Measurements from ENCODE around the gene NMD3. TPM values are rescaled to one million over a fixed set of nuclear protein-coding genes. Genes with fewer than 3 reads are reported as not detected.
A peak's percentile ranks its signal among the peaks of the same experiment; 100 is the strongest.

The NMD3 gene
- total RNA-seq, 1 donor from 2014 or later: 60.9 TPM

DNA sequence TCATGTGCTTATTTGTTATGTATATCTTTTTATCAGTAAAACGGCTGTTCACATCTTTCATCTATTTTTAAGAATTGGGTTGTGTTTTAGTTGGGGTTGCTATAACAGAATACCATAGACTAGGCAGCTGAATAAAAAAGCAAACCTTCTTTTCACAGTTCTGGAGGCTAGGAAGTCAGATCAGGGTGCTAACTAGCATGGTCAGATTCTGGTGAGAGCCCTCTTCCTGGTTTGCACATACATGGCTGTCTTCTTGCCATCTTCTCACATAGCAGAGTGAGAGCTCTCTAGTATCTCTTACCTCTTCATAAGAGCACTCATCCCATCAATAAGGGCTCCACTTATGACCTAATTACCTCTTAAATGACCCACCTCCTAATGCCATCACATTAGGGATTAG is 33.8 kb downstream of the NMD3 start:
- peaks cover 8% of the 10 kb centered on the region for H3K9me3 Mint-ChIP-seq (ENCODE audit: unreplicated experiment)
- peaks cover 3% of the 10 kb centered on the region for H3K4me1 Mint-ChIP-seq (ENCODE audit: unreplicated experiment)
- no peak overlapping the region for H3K4me3 Mint-ChIP-seq (ENCODE audit: unreplicated experiment)
- DNase-seq (ENCODE audit: extremely low spot score, unreplicated experiment): no peak
- TF ChIP-seq, protein P1, sequence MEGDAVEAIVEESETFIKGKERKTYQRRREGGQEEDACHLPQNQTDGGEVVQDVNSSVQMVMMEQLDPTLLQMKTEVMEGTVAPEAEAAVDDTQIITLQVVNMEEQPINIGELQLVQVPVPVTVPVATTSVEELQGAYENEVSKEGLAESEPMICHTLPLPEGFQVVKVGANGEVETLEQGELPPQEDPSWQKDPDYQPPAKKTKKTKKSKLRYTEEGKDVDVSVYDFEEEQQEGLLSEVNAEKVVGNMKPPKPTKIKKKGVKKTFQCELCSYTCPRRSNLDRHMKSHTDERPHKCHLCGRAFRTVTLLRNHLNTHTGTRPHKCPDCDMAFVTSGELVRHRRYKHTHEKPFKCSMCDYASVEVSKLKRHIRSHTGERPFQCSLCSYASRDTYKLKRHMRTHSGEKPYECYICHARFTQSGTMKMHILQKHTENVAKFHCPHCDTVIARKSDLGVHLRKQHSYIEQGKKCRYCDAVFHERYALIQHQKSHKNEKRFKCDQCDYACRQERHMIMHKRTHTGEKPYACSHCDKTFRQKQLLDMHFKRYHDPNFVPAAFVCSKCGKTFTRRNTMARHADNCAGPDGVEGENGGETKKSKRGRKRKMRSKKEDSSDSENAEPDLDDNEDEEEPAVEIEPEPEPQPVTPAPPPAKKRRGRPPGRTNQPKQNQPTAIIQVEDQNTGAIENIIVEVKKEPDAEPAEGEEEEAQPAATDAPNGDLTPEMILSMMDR (IDR thresholded peaks at IDR 0.05): no peak
- no peaks in the 10 kb centered on the region for H3K27me3 Mint-ChIP-seq (ENCODE audit: unreplicated experiment)
- H3K27ac Mint-ChIP-seq (ENCODE audit: unreplicated experiment): no peak overlapping the region
- peaks cover 72% of the 10 kb centered on the region for H3K36me3 Mint-ChIP-seq (ENCODE audit: unreplicated experiment)

- H3K4me1 Mint-ChIP-seq (ENCODE audit: unreplicated experiment): peaks cover 19% of the 10 kb centered on the region
- H3K4me3 Mint-ChIP-seq (ENCODE audit: unreplicated experiment): no peak overlapping the region
- H3K9me3 Mint-ChIP-seq (ENCODE audit: unreplicated experiment): peaks cover 32% of the 10 kb centered on the region
- TF ChIP-seq, protein P1 (IDR thresholded peaks at IDR 0.05): no peak
- DNase-seq (ENCODE audit: extremely low spot score, unreplicated experiment): no peak
- peaks cover 56% of the 10 kb centered on the region for H3K36me3 Mint-ChIP-seq (ENCODE audit: unreplicated experiment)
- H3K27ac Mint-ChIP-seq (ENCODE audit: unreplicated experiment): no peak overlapping the region
- no peaks in the 10 kb centered on the region for H3K27me3 Mint-ChIP-seq (ENCODE audit: unreplicated experiment)
These were observed 41.9 kb downstream of the NMD3 start for GRCh38 chr3:161263057-161263456.

DNA sequence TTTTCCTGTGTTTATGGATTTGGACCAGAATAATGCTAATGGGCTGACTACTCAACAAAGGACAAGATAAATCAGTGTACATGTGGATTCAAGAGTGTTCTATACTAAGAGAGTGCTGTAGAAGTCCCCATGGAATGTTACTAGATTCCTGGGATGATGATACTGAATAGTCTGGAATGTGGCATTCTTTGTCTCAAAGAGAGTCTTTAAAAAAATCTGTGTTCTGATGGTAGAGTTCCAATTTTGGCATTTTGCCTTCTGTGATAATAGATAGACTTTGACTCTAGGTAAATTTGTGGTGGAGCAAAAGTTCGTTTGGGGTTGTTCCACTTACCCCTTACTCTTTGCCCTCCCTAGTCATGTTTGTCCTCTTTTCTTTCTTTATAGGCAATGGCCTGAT is 43.7 kb downstream of the NMD3 start:
- Mint-ChIP-seq H3K27ac (ENCODE audit: unreplicated experiment) (no peak overlapping the region), H3K27me3 (ENCODE audit: unreplicated experiment) (no peaks in the 10 kb centered on the region), H3K9me3 (ENCODE audit: unreplicated experiment) (peaks cover 29% of the 10 kb centered on the region), H3K36me3 (ENCODE audit: unreplicated experiment) (peaks cover 53% of the 10 kb centered on the region), H3K4me1 (ENCODE audit: unreplicated experiment) (peaks cover 19% of the 10 kb centered on the region), H3K4me3 (ENCODE audit: unreplicated experiment) (no peak overlapping the region)
- no peak for DNase-seq (ENCODE audit: extremely low spot score, unreplicated experiment)
- TF ChIP-seq, protein P1 (IDR thresholded peaks at IDR 0.05): no peak

- H3K9me3 Mint-ChIP-seq (ENCODE audit: unreplicated experiment): peaks cover 21% of the 10 kb centered on the region
- no peak for DNase-seq (ENCODE audit: extremely low spot score, unreplicated experiment)
- H3K27ac Mint-ChIP-seq (ENCODE audit: unreplicated experiment): no peak overlapping the region
These were observed 44.9 kb downstream of the NMD3 start for GRCh38 chr3:161265916-161266571.

GRCh38 chr3:161266731-161267150 is 45.6 kb downstream of the NMD3 start:
- peaks cover 44% of the 10 kb centered on the region for H3K36me3 Mint-ChIP-seq (ENCODE audit: unreplicated experiment)
- H3K9me3 Mint-ChIP-seq (ENCODE audit: unreplicated experiment): peaks cover 14% of the 10 kb centered on the region
- TF ChIP-seq, protein P1 (IDR thresholded peaks at IDR 0.05): no peak
- no peak overlapping the region for H3K4me3 Mint-ChIP-seq (ENCODE audit: unreplicated experiment)
- no peak for DNase-seq (ENCODE audit: extremely low spot score, unreplicated experiment)
- H3K4me1 Mint-ChIP-seq (ENCODE audit: unreplicated experiment): peaks cover 19% of the 10 kb centered on the region
- peak overlapping the region; percentile 50 for H3K27ac Mint-ChIP-seq (ENCODE audit: unreplicated experiment)
- H3K27me3 Mint-ChIP-seq (ENCODE audit: unreplicated experiment): no peaks in the 10 kb centered on the region

More at GRCh38 chr3:161265916-161266571, 44.9 kb downstream of the NMD3 start:
- no peaks in the 10 kb centered on the region for H3K27me3 Mint-ChIP-seq (ENCODE audit: unreplicated experiment)
- no peak overlapping the region for H3K4me3 Mint-ChIP-seq (ENCODE audit: unreplicated experiment)
- H3K36me3 Mint-ChIP-seq (ENCODE audit: unreplicated experiment): peaks cover 44% of the 10 kb centered on the region
- TF ChIP-seq, protein P1 (IDR thresholded peaks at IDR 0.05): no peak
- peaks cover 19% of the 10 kb centered on the region for H3K4me1 Mint-ChIP-seq (ENCODE audit: unreplicated experiment)
